OCI-LY1 (cell line): ENCODE measurements around the gene CD209.

ENCODE experiments used
- EZH2 ChIP-seq: fragments of 200-600 bp; sonication (generic), shearing (Covaris generic); IDR thresholded peaks from 2 replicates; pipeline ENCODE4 v1.8.0; 2017; ENCODE audit warnings: borderline replicate concordance, mixed run types, mild to moderate bottlenecking, antibody characterized with exemption, low read length, moderate library complexity, mixed read lengths
- TF ChIP-seq, protein P1 (sequence below): fragments of 200-600 bp; sonication (generic), shearing (Covaris generic); IDR thresholded peaks from 2 replicates; pipeline ENCODE4 v1.5.1; 2017; ENCODE audit warnings: mild to moderate bottlenecking, antibody characterized with exemption, low read length, moderate library complexity, mixed read lengths

GRCh38 chr19:7751157-7751783 is 3.9 kb upstream of the CD209 start:
- TF ChIP-seq, protein P1, sequence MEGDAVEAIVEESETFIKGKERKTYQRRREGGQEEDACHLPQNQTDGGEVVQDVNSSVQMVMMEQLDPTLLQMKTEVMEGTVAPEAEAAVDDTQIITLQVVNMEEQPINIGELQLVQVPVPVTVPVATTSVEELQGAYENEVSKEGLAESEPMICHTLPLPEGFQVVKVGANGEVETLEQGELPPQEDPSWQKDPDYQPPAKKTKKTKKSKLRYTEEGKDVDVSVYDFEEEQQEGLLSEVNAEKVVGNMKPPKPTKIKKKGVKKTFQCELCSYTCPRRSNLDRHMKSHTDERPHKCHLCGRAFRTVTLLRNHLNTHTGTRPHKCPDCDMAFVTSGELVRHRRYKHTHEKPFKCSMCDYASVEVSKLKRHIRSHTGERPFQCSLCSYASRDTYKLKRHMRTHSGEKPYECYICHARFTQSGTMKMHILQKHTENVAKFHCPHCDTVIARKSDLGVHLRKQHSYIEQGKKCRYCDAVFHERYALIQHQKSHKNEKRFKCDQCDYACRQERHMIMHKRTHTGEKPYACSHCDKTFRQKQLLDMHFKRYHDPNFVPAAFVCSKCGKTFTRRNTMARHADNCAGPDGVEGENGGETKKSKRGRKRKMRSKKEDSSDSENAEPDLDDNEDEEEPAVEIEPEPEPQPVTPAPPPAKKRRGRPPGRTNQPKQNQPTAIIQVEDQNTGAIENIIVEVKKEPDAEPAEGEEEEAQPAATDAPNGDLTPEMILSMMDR, result no peak
- TF ChIP-seq EZH2, result no peak
